Measurements from ENCODE around the gene FAM204A.

DNA sequence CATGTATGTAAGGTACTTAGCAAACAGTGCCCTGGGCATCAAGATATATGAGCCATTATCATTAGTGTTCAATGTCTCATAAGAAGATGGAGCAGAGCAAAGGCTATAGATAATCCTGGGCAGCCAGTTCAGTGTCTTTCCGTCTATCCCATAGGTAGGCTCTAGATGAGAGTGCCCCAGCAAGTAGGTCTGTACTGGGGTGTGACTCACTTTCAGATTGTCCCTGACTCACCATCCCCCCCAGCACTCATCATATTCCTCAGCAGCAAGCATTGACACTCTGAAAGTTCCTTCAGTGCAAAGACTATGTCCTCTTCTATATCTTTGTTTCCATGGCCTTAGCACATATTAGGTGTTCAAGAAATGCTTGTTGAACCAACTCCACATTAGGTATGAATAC lies 20.0 kb upstream of the FAM204A start:
- no peak for TF ChIP-seq POLR2A (IDR thresholded peaks at IDR 0.05; ENCODE audit: low read length)
- TF ChIP-seq GATA1 (IDR thresholded peaks at IDR 0.05; ENCODE audit: low read depth, low read length) = no peak
